Ovary (tissue), 3 donors: Measurements from ENCODE around the gene MIP.
"Not testable (repeated sequence)": the region's sequence is repeated elsewhere in the genome, so short reads cannot be mapped to it uniquely, and the experiment has no call there.

Experiments
- CTCF ChIP-seq, 3 donors: fragments of 450-650 bp in 2 of 3; fragments of 200-600 bp in 1 of 3; IDR thresholded peaks; one replicate each; pipeline versions ENCODE4 v1.5.1 to v1.8.0; 2016 to 2022; ENCODE audit warnings: antibody characterized with exemption in 3 of 3, mild to moderate bottlenecking in 1 of 3
- EP300 ChIP-seq: sonication (generic); formaldehyde crosslinking; IDR thresholded peaks from one replicate; pipeline ENCODE4 v1.6.1; 2017; ENCODE audit warnings: antibody characterized with exemption
- POLR2A ChIP-seq: fragments of 450-650 bp; IDR thresholded peaks from one replicate; pipeline ENCODE4 v1.6.1; 2017; ENCODE audit warnings: antibody characterized with exemption, mild to moderate bottlenecking, moderate library complexity
- donor health status: DM: no; HTN: no; CAD: no.

DNA sequence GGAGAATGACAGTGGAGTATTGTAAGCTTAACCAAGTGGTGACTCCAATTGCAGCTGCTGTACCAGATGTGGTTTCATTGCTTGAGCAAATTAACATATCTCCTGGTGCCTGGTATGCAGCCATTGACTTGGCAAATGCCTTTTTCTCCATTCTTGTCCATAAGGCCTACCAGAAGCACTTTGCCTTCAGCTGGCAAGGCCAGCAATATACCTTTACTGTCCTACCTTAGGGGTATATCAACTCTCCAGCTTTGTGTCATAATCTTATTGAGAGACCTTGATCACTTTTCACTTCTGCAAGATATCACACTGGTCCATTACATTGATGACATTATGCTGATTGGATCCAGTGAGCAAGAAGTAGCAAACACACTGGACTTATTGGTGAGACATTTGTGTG, 52.8 kb downstream of the MIP start:
- not testable (repeated sequence) for TF ChIP-seq EP300; CTCF (IDR thresholded peaks at IDR 0.05); POLR2A
